ENCODE measurements around the gene SCYGR8. TPM values are rescaled to one million over a fixed set of nuclear protein-coding genes. Genes with fewer than 3 reads are reported as not detected.

SCYGR8 gene
- total and polyA plus RNA-seq, 2 donors (not counting 1 experiment from before 2014, with no cell fraction given): not detected

GRCh38 chr2:227767830-227768229, 22.1 kb downstream of the SCYGR8 start:
- CTCF ChIA-PET: interaction anchor here (0.9 to 3.7 kb wide), 5 partner anchors 109 to 637 kb away, joined by 3 to 34 read pairs (median 7); no protein-coding TSS in a partner anchor
- POLR2A ChIA-PET: no interaction called here
- Mint-ChIP-seq H3K27ac (no peak overlapping the region), H3K9me3 (ENCODE audit: insufficient read depth) (no peaks in the 10 kb centered on the region), H3K27me3 (peaks cover 3% of the 10 kb centered on the region), H3K4me3 (no peak overlapping the region), H3K4me1 (no peaks in the 10 kb centered on the region)
- no peak overlapping the region for H3K4me3 ChIP-seq (ENCODE audit: control extremely low read depth in 1 of 5, extremely low read depth in 1 of 5, insufficient read depth in 1 of 5, low read depth in 2 of 5, low read length in 4 of 5)
- intact Hi-C loops (cut with micrococcal nuclease): loop anchor here (2.0 kb wide), 1 partner anchor 295 kb away; the partner anchor contains the start of gene AGFG1
- TF ChIP-seq CTCF (IDR thresholded peaks at IDR 0.05) (no peak), EZH2 (IDR thresholded peaks at IDR 0.05; ENCODE audit: borderline replicate concordance, insufficient read depth, low read depth, low read length, poor library complexity, severe bottlenecking) (no peak)
- H3K9me3 ChIP-seq (ENCODE audit: control extremely low read depth in 1 of 3, control insufficient read depth in 2 of 3, insufficient read depth in 1 of 3, low read length in 2 of 3): no peaks in the 10 kb centered on the region
- no peaks in the 10 kb centered on the region for H3K27me3 ChIP-seq (replicated peaks in 1 of 4; ENCODE audit: control extremely low read depth in 1 of 4, control insufficient read depth in 3 of 4, insufficient read depth in 4 of 4, low read length in 3 of 4)
- no peak overlapping the region for H3K27ac ChIP-seq (ENCODE audit: low read length in 2 of 2)
- no peak overlapping the region for H2AFZ ChIP-seq (ENCODE audit: insufficient read depth, low read depth, low read length, poor library complexity, severe bottlenecking)
- H3K9ac ChIP-seq (ENCODE audit: low read length): no peak overlapping the region
- DNase-seq (no peak), ATAC-seq (ENCODE audit: low read depth) (no peak)
- no peaks in the 10 kb centered on the region for H4K20me1 ChIP-seq (ENCODE audit: control insufficient read depth, insufficient read depth, low read length, poor library complexity, severe bottlenecking)
- H3K36me3 ChIP-seq (replicated peaks in 1 of 2; ENCODE audit: control extremely low read depth in 1 of 2, control insufficient read depth in 1 of 2, extremely low read depth in 1 of 2, insufficient read depth in 2 of 2, low read length in 1 of 2): no peaks in the 10 kb centered on the region
- no peaks in the 10 kb centered on the region for H3K4me1 ChIP-seq (ENCODE audit: control insufficient read depth in 2 of 2, insufficient read depth in 2 of 2, low read length in 2 of 2)
- H3K4me2 ChIP-seq (replicated peaks; ENCODE audit: low read depth, low read length, poor library complexity, severe bottlenecking): no peak overlapping the region
- WGBS (ENCODE audit: insufficient coverage): 95% methylated on average over 22 of the region's 22 CpGs
- H3K79me2 ChIP-seq (ENCODE audit: control insufficient read depth, insufficient read depth, low read length): no peaks in the 10 kb centered on the region

- 87% methylated on average over 3 of the region's 5 CpGs for WGBS (ENCODE audit: insufficient coverage)
- intact Hi-C loops (cut with micrococcal nuclease): no loop called here
- H3K9me3 ChIP-seq (ENCODE audit: control extremely low read depth in 1 of 3, control insufficient read depth in 2 of 3, insufficient read depth in 1 of 3, low read length in 2 of 3): no peaks in the 10 kb centered on the region
- no peak overlapping the region for H3K4me3 Mint-ChIP-seq
- H3K27me3 Mint-ChIP-seq: no peaks in the 10 kb centered on the region
- no peaks in the 10 kb centered on the region for H3K4me1 ChIP-seq (ENCODE audit: control insufficient read depth in 2 of 2, insufficient read depth in 2 of 2, low read length in 2 of 2)
- ChIA-PET CTCF (no interaction called here), POLR2A (no interaction called here)
- H3K27ac ChIP-seq (ENCODE audit: low read length in 2 of 2): no peak overlapping the region
- no peak overlapping the region for H3K27ac Mint-ChIP-seq
- ATAC-seq (ENCODE audit: low read depth): no peak
- no peaks in the 10 kb centered on the region for H3K79me2 ChIP-seq (ENCODE audit: control insufficient read depth, insufficient read depth, low read length)
- H4K20me1 ChIP-seq (ENCODE audit: control insufficient read depth, insufficient read depth, low read length, poor library complexity, severe bottlenecking): no peaks in the 10 kb centered on the region
- H3K27me3 ChIP-seq (replicated peaks in 1 of 4; ENCODE audit: control extremely low read depth in 1 of 4, control insufficient read depth in 3 of 4, insufficient read depth in 4 of 4, low read length in 3 of 4): no peaks in the 10 kb centered on the region
- no peak overlapping the region for H3K4me3 ChIP-seq (ENCODE audit: control extremely low read depth in 1 of 5, extremely low read depth in 1 of 5, insufficient read depth in 1 of 5, low read depth in 2 of 5, low read length in 4 of 5)
- H2AFZ ChIP-seq (ENCODE audit: insufficient read depth, low read depth, low read length, poor library complexity, severe bottlenecking): no peak overlapping the region
- no peaks in the 10 kb centered on the region for H3K4me1 Mint-ChIP-seq
- no peaks in the 10 kb centered on the region for H3K9me3 Mint-ChIP-seq (ENCODE audit: insufficient read depth)
- no peak overlapping the region for H3K4me2 ChIP-seq (replicated peaks; ENCODE audit: low read depth, low read length, poor library complexity, severe bottlenecking)
- no peak for TF ChIP-seq CTCF (IDR thresholded peaks at IDR 0.05)
- TF ChIP-seq EZH2 (IDR thresholded peaks at IDR 0.05; ENCODE audit: borderline replicate concordance, insufficient read depth, low read depth, low read length, poor library complexity, severe bottlenecking): no peak
- no peaks in the 10 kb centered on the region for H3K36me3 ChIP-seq (replicated peaks in 1 of 2; ENCODE audit: control extremely low read depth in 1 of 2, control insufficient read depth in 1 of 2, extremely low read depth in 1 of 2, insufficient read depth in 2 of 2, low read length in 1 of 2)
- DNase-seq: no peak
- H3K9ac ChIP-seq (ENCODE audit: low read length): no peak overlapping the region
Observed at GRCh38 chr2:227772197-227772661, 26.5 kb downstream of the SCYGR8 start.

All from B cell (primary cell).